ENCODE results near the gene CPLX3. TPM values are rescaled to one million over a fixed set of nuclear protein-coding genes. Genes with fewer than 3 reads are reported as not detected.

The CPLX3 gene
- total RNA-seq, 1 experiment from 2014 or later, result not detected

DNA sequence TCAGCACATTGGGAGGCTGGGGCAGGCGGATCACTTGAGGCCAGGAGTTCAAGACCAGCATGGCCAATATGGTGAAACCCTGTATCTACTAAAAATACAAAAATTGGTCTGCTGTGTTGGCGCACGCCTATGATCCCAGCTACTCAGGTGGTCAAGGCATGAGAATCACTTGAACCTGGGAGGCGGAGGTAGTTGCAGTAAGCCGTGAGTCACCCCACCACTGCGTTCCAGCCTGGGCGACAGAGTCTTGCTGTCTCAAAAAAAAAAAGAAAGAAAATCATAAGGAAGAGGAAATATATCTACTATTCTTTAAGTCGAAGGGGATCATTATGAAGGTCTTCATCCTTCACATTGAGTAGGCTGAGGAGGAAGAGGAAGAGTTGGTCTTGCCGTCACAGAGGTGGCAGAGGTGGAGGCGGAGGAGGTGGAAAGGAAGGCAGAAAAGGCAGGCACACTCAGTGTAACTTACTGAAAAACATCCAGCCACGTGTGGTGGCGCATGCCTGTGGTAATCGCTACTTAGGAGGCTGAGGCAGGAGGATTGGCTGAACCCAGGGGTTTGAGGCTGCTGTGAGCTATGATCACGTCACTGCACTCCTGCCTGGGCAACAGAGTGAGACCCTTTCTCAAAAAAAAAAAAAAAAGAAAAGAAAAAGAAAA lies 30.3 kb upstream of the CPLX3 start:
- H3K4me3 Mint-ChIP-seq, result no peak overlapping the region
- Histone ChIP-seq H2BK120ac (ENCODE audit: low read depth, low read length, poor library complexity, severe bottlenecking) (no peak overlapping the region), H3K9ac (ENCODE audit: extremely low read depth, insufficient read length, low read length) (no peak overlapping the region), H3K14ac (ENCODE audit: insufficient read depth, low read length) (no peak overlapping the region), H2BK15ac (ENCODE audit: low read depth, low read length) (no peak overlapping the region), H2BK20ac (ENCODE audit: low read depth, low read length, poor library complexity, severe bottlenecking) (no peak overlapping the region), H2BK5ac (ENCODE audit: insufficient read length, low read length) (no peak overlapping the region), H3K9me3 (ENCODE audit: control insufficient read depth, low read depth, low read length) (no peaks in the 10 kb centered on the region), H3K56ac (ENCODE audit: insufficient read length, low read depth, low read length) (no peak overlapping the region), H4K5ac (ENCODE audit: insufficient read length, low read depth, low read length) (no peak overlapping the region), H2AK5ac (ENCODE audit: insufficient read length, low read length) (no peak overlapping the region), H2AFZ (ENCODE audit: low read length) (no peak overlapping the region), H3K79me2 (ENCODE audit: insufficient read depth, low read length) (no peaks in the 10 kb centered on the region), H3K23me2 (ENCODE audit: insufficient read length, low read depth, low read length, poor library complexity, severe bottlenecking) (no peaks in the 10 kb centered on the region), H4K8ac (replicated peaks; ENCODE audit: insufficient read length, low read depth, low read length) (no peak overlapping the region), H3K27ac (ENCODE audit: insufficient read length, low read depth, low read length) (no peak overlapping the region), H4K20me1 (ENCODE audit: control insufficient read depth, insufficient read depth, insufficient read length) (no peaks in the 10 kb centered on the region), H3K4ac (ENCODE audit: low read depth, low read length) (no peak overlapping the region), H4K91ac (ENCODE audit: insufficient read length, low read depth, low read length) (no peak overlapping the region), H3T11ph (ENCODE audit: low read length) (no peak overlapping the region), H3K27me3 (ENCODE audit: insufficient read depth, low read length) (no peaks in the 10 kb centered on the region), H3K79me1 (ENCODE audit: insufficient read depth, low read depth, low read length, poor library complexity, severe bottlenecking) (no peaks in the 10 kb centered on the region), H3K4me1 (ENCODE audit: insufficient read depth, low read length) (no peaks in the 10 kb centered on the region), H3K23ac (ENCODE audit: insufficient read length, low read depth, low read length) (no peak overlapping the region), H3K4me2 (ENCODE audit: insufficient read depth, insufficient read length, low read length) (no peak overlapping the region), H2BK12ac (ENCODE audit: insufficient read length, low read depth, low read length) (no peak overlapping the region), H3K18ac (ENCODE audit: insufficient read length, low read depth, low read length) (no peak overlapping the region)
- H3K27ac Mint-ChIP-seq, result no peak overlapping the region; a peak in 1 of 7 replicates
- peaks cover 16 to 20% of the 10 kb centered on the region in 2 experiments for H3K4me1 Mint-ChIP-seq
- TF ChIP-seq, protein P1, sequence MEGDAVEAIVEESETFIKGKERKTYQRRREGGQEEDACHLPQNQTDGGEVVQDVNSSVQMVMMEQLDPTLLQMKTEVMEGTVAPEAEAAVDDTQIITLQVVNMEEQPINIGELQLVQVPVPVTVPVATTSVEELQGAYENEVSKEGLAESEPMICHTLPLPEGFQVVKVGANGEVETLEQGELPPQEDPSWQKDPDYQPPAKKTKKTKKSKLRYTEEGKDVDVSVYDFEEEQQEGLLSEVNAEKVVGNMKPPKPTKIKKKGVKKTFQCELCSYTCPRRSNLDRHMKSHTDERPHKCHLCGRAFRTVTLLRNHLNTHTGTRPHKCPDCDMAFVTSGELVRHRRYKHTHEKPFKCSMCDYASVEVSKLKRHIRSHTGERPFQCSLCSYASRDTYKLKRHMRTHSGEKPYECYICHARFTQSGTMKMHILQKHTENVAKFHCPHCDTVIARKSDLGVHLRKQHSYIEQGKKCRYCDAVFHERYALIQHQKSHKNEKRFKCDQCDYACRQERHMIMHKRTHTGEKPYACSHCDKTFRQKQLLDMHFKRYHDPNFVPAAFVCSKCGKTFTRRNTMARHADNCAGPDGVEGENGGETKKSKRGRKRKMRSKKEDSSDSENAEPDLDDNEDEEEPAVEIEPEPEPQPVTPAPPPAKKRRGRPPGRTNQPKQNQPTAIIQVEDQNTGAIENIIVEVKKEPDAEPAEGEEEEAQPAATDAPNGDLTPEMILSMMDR (conservative IDR thresholded peaks at IDR 0.05), result no peak
- no peak for DNase-seq
- no peaks in the 10 kb centered on the region for H3K9me3 Mint-ChIP-seq
- no CpG with 5 or more reads among the region's 14 CpGs for WGBS (ENCODE audit: extremely low coverage, insufficient read length, low lambda C conversion rate)
- no peaks in the 10 kb centered on the region for H3K27me3 Mint-ChIP-seq (ENCODE audit: low read depth)
- peaks cover 2 to 9% (median 7%) of the 10 kb centered on the region in 3 experiments; a peak in 6 of 7 replicates for H3K36me3 Mint-ChIP-seq (ENCODE audit: insufficient read depth in 1 of 3, low read depth in 3 of 3)

Measured in H9 (cell line).